HG03175 (cell line): ENCODE data around the gene SHCBP1.

ENCODE experiments used
- ATAC-seq: cut with Tn5 transposase; IDR thresholded peaks from one replicate; pipeline ENCODE4 v1.9.1; 2021; ENCODE audit warnings: mild to moderate bottlenecking, moderate library complexity; ENCODE audit not compliant: unreplicated experiment

SHCBP1 gene

GRCh38 chr16:46618516-46618915, 2.7 kb downstream of the SHCBP1 start:
- ATAC-seq, result peak; percentile 41

GRCh38 chr16:46614006-46614405, 7.2 kb downstream of the SHCBP1 start:
- no peak for ATAC-seq

GRCh38 chr16:46613352-46613751, 7.8 kb downstream of the SHCBP1 start:
- ATAC-seq, result no peak

GRCh38 chr16:46612121-46612520, 9.1 kb downstream of the SHCBP1 start:
- peak; percentile 73 for ATAC-seq

GRCh38 chr16:46607529-46607928, 13.7 kb downstream of the SHCBP1 start:
- no peak for ATAC-seq

GRCh38 chr16:46606231-46606630, 14.9 kb downstream of the SHCBP1 start:
- no peak for ATAC-seq

GRCh38 chr16:46591257-46591656, 29.9 kb downstream of the SHCBP1 start:
- ATAC-seq, result no peak

- no peak for ATAC-seq
Measured at GRCh38 chr16:46586011-46586577, 35.1 kb downstream of the SHCBP1 start.

GRCh38 chr16:46583036-46583435, 38.1 kb downstream of the SHCBP1 start:
- ATAC-seq, result no peak

- ATAC-seq, result no peak
Measured at GRCh38 chr16:46582313-46582712, 38.9 kb downstream of the SHCBP1 start.

GRCh38 chr16:46577988-46578579, 43.1 kb downstream of the SHCBP1 start:
- ATAC-seq, result no peak

- ATAC-seq, result no peak
Measured at GRCh38 chr16:46573834-46574159, 47.4 kb downstream of the SHCBP1 start.

GRCh38 chr16:46573008-46573833, 48.0 kb downstream of the SHCBP1 start:
- no peak for ATAC-seq

GRCh38 chr16:46569231-46569735, 51.9 kb downstream of the SHCBP1 start:
- no peak for ATAC-seq

- ATAC-seq, result no peak
Measured at GRCh38 chr16:46568472-46569230, 52.5 kb downstream of the SHCBP1 start.

- ATAC-seq, result no peak
Measured at GRCh38 chr16:46562979-46563378, 58.2 kb downstream of the SHCBP1 start.

- no peak for ATAC-seq
Measured at GRCh38 chr16:46558018-46558417, 63.2 kb downstream of the SHCBP1 start.

- ATAC-seq, result no peak
Measured at GRCh38 chr16:46555951-46556350, 65.2 kb downstream of the SHCBP1 start.

- ATAC-seq, result peak; percentile 49
Measured at GRCh38 chr16:46554435-46554834, 66.7 kb downstream of the SHCBP1 start.

GRCh38 chr16:46549477-46549876, 71.7 kb downstream of the SHCBP1 start:
- no peak for ATAC-seq
